Activated CD4-positive, CD25-positive, alpha-beta regulatory T cell treated with anti-CD3 and anti-CD28 coated beads, Interleukin-2, amount 50 U/mL, for 16 hours (primary cell): Measurements from ENCODE around the gene SUN3.
"Not testable (repeated sequence)": the region's sequence is repeated elsewhere in the genome, so short reads cannot be mapped to it uniquely, and the experiment has no call there.

Source experiments
- DNase-seq: peaks from one replicate; pipeline ENCODE4 v3.0.0-alpha.2; 2020; ENCODE audit warnings: low read depth, low spot score

SUN3 gene

DNA sequence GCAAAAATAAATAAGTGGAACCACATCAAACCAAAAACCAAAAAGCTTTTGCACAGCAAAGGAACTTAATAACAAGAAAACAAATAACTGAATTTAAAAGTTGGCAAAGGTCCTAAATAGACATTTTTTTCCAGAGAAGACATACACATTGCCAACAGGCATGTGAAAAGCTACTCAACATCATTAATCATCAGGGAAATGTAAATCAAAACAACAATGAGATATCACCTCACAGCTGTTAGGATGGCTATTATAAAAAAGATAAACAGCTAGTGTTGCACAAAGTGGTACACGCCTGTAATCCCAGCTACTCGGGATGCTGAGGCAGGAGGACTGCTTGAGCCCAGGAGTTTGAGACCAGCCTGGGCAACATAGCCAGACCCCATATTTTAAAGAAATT is 2.2 kb upstream of the SUN3 start:
- no peak for DNase-seq

GRCh38 chr7:48025624-48026023 is 3.3 kb downstream of the SUN3 start:
- no peak for DNase-seq

GRCh38 chr7:48017674-48018073 is 11.2 kb downstream of the SUN3 start:
- DNase-seq = no peak

GRCh38 chr7:48016641-48017040 is 12.3 kb downstream of the SUN3 start:
- no peak for DNase-seq

DNA sequence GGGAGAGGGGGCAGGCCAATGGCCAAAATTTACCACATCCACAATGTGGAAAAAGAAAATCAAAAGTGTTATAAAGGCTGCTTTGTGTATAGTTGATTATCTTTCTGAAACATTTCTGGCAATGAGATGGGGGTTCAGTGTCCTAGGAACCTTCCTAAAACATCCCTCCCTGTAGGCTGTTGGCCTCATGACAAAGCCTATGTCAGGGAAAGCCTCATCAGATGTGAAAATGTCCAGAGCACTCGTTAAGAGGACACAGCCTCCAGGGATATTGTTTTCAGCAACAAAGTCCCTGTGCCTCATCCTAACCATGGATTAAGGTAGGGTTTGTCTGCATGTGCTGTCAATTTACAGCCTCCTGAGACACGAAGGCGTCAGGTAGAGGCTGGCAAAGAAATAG is 17.0 kb downstream of the SUN3 start:
- DNase-seq = no peak

- DNase-seq = no peak
Observed at GRCh38 chr7:48011323-48011722, 17.6 kb downstream of the SUN3 start.

DNA sequence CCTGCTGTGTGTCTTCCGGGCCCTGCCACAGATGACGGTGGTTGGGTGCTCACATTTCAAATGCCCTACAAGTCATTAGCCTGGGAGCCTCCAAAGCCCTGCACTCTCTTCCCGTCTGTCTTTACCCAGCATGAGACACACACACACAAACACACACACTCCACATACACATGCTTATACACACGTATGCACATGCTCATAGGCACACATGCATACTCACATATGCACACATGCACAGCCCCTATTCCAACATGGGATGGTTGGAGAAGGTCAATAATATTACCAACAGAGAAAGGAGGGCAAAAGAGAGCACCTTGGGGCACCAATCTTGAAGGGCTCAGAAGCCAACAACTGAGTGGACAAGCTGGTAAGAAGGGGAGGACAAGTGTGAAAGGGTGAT is 19.0 kb downstream of the SUN3 start:
- DNase-seq = no peak

DNA sequence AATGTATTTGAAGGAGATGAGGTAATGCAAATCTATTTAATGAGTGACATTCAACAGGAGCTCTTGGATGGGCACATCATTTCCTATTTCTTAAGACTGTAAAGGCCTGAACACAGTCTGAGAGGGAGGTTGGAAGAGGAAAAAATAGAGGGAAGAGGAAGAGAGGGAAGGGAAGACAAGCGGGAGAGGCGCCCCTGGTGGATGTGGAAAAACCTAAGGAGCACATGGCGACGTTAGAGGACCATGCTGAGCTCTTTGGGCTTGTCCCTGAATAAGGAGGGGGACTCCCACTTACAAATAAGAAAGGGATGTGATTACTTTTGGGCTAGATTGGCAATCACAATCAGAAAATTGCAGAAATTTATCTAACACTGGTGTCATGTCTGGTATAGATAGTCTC is 19.6 kb downstream of the SUN3 start:
- no peak for DNase-seq

- DNase-seq = no peak
Observed at GRCh38 chr7:48006866-48007265, 22.0 kb downstream of the SUN3 start.

DNA sequence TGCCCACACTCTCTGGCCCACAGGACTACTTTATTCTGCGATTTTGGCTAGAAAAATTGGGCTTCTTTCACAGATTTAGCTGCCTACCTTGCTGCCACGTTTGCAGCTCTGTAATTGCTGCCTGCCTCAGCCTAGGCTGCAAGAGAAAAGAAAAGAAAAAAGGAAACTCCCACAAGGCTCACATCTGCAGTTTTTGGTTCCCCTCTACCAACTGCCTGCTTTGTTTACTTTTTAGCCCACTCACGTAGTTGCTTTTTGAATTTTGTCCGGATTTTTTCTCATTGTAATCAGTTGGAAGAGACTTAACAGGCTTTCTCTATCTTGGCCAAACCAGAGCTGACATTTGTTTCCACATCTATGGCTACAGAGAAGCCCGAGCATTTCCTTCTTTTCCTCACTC is 24.3 kb downstream of the SUN3 start:
- no peak for DNase-seq

DNA sequence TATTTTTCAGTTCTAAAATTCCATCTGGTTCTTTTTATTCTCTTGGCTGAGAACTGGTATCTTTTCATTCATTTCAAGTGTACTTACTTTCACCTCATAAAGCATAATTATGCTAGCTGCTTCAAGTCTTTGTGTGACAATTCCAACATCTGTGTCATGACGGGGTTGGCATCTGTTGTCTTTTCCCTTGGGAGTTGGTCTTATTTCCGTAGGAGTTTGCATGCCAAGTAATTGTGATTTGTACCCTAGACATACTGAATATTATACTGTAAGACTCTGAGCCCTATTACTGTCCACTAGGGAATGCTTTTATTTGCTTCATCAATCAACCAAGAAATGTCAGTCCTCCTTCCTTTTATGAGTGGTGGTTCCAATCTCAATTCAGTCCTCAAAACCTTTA is 24.9 kb downstream of the SUN3 start:
- no peak for DNase-seq

DNA sequence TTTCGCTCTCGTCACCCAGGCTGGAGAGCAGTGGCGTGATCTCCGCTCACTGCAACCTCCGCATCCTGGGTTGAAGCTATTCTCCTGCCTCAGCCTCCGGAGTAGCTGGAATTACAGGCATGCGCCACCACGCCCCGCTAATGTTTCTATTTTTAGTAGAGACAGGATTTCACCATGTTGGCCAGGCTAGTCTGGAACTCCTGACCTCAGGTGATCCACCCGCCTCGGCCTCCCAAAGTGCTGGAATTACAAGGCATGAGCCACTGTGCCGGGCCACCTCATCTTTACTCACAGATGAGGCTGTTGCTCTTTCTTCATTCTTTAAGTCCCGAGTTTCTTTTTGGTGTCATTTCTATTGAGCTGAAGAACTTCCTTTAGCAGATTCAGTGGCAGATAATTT is 28.7 kb downstream of the SUN3 start:
- not testable (repeated sequence) for DNase-seq

DNA sequence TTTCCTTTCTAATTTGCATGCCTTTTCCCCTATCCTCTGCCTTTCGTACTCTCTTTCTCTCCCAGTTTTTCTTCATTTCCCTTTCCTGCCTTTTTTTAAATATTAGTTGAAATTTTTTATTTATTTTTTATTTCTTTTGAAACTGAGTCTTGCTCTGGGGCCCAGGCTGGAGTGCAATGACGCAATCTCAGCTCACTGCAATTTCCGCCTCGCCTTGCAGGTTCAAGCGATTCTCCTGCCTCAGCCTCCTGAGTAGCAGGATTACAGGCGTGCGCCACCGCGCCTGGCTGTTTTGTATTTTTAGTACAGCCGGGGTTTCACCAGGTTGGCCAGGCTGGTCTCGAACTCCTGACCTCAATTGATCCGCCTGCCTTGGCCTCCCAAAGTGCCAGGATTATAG is 29.5 kb downstream of the SUN3 start:
- DNase-seq = no peak

GRCh38 chr7:47992446-47992845 is 36.5 kb downstream of the SUN3 start:
- DNase-seq = no peak

- DNase-seq = peak; percentile 58
Observed at GRCh38 chr7:47991741-47992311, 37.1 kb downstream of the SUN3 start.

GRCh38 chr7:47991270-47991669 is 37.6 kb downstream of the SUN3 start:
- DNase-seq = no peak

GRCh38 chr7:47990592-47990991 is 38.3 kb downstream of the SUN3 start:
- DNase-seq = no peak

- not testable (repeated sequence) for DNase-seq
Observed at GRCh38 chr7:47989607-47990400, 39.1 kb downstream of the SUN3 start.

- no peak for DNase-seq
Observed at GRCh38 chr7:47988496-47989386, 40.2 kb downstream of the SUN3 start.

- DNase-seq = no peak
Observed at GRCh38 chr7:47982610-47983009, 46.3 kb downstream of the SUN3 start.

GRCh38 chr7:47980648-47981047 is 48.3 kb downstream of the SUN3 start:
- DNase-seq = not testable (repeated sequence)

- DNase-seq = no peak
Observed at GRCh38 chr7:47979832-47980181, 49.1 kb downstream of the SUN3 start.
